Adrenal gland (tissue), 12 donors: ENCODE results near the gene CMIP. TPM values are rescaled to one million over a fixed set of nuclear protein-coding genes. Genes with fewer than 3 reads are reported as not detected.

Source experiments
- DNase-seq, 7 donors: peaks; one replicate each; pipeline ENCODE4 v3.0.0-alpha.2; 2019 to 2020
- H3K27ac ChIP-seq, 5 donors: fragments of 200-600 bp; sonication (generic) in 4 of 5; 1 replicate in 3 of 5; 2 replicates in 2 of 5; pipeline versions ENCODE4 v1.5.1 to v1.8.0; 2016 to 2020; ENCODE audit warnings: mild to moderate bottlenecking in 1 of 5
- H3K27me3 ChIP-seq: fragments of 200-600 bp; 2 replicates; pipeline ENCODE4 v1.8.0; 2021
- H3K36me3 ChIP-seq, 2 donors: fragments of 200-600 bp; replicated peaks in 1 of 2; 1 replicate in 1 of 2; 2 replicates in 1 of 2; pipeline versions ENCODE4 v1.5.1 to v1.8.0; 2018 to 2022
- H3K4me1 ChIP-seq, 2 donors: fragments of 200-600 bp; replicated peaks in 1 of 2; 1 replicate in 1 of 2; 2 replicates in 1 of 2; pipeline versions ENCODE4 v1.5.1 to v1.8.0; 2018 to 2021
- H3K4me3 ChIP-seq, 4 donors: fragments of 200-600 bp; sonication (generic) in 3 of 4; one replicate each; pipeline ENCODE4 v1.5.1; 2016 to 2018
- H3K9me3 ChIP-seq, 3 donors: fragments of 200-600 bp; sonication (generic) in 1 of 3; replicated peaks in 1 of 3; 1 replicate in 2 of 3; 2 replicates in 1 of 3; pipeline versions ENCODE4 v1.5.1 to v1.8.0; 2016 to 2021
- POLR2A ChIP-seq, 2 donors: fragments of 450-650 bp; IDR thresholded peaks; one replicate each; pipeline ENCODE4 v1.6.1; 2017; ENCODE audit warnings: antibody characterized with exemption in 2 of 2, mild to moderate bottlenecking in 2 of 2, moderate library complexity in 1 of 2
- WGBS, 4 donors: extraction: QIAGEN DNeasy Blood & Tissue Kit in 2 of 4; methylation state at CpG; one replicate each; pipeline versions ENCODE4 v1.1.5 to v1.1.7; 2013 to 2017; 5-methylcytosine and 5-hydroxymethylcytosine counted together
- intact Hi-C, 2 donors: fragments of 100-400 bp; cut with DNase I; formaldehyde crosslinking; loops; one replicate each; pipeline versions ENCODE4 v1.14.1 to v1.15.0; 2022 to 2023
- polyA plus RNA-seq, 3 donors: library from polyadenylated mRNA; stranded (reverse); fragments of 200-250 nt in 2 of 3; fragments of 350-450 nt in 1 of 3; fragmentation: Illumina TruSeq in 1 of 3; extraction: RNeasy Lipid Tissue Mini Kit (QIAGEN cat#74804) in 1 of 3; gene quantifications; one replicate each; pipeline ENCODE4 v1.2.3, GENCODE V29; 2013 to 2014
- total RNA-seq, 9 donors: library from RNA; depleted of rRNA in 4 of 9; stranded (reverse); fragments of >200 nt in 4 of 9; fragments of 120-200 nt in 1 of 9; fragmentation: NEBNext Ultra II Directional in 1 of 9; extraction: Animal tissue kit (Norgen Biotek cat#: 25700) in 1 of 9; gene quantifications; one replicate each; pipeline versions ENCODE4 v1.1.0 to v1.2.4, GENCODE V29; 2013 to 2023
- TF ChIP-seq, protein P1 (sequence below), 6 experiments: fragments of 450-650 bp in 4 of 6; fragments of 200-600 bp in 2 of 6; sonication (generic) in 1 of 6; IDR thresholded peaks; 1 replicate in 5 of 6; 2 replicates in 1 of 6; pipeline versions ENCODE4 v1.5.1 to v1.8.0; 2016 to 2021; ENCODE audit warnings: antibody characterized with exemption in 6 of 6, mild to moderate bottlenecking in 2 of 6, moderate library complexity in 1 of 6
- donor health status: healthy with polysubstance abuse.
- donor health status: Bipolar disorder and iron deficiency.
- donor health status: DM: yes; HTN: yes; CAD: no.
- donor health status: DM: no; HTN: no; CAD: no.
- donor health status: DM: no; HTN: no; CAD: no.
- donor health status: DM: yes; HTN: yes; CAD: no.

The CMIP gene
- total and polyA plus RNA-seq, 12 donors: 8.1 to 87.9 (median 42.5) TPM

- Histone ChIP-seq H3K27ac (peak overlapping the region in 4 of 5 donors; percentile 18 to 86 (median 48)), H3K4me3 (no peak overlapping the region), H3K9me3 (no peaks in the 10 kb centered on the region), H3K36me3 (peaks cover 0 to 10% of the 10 kb centered on the region in 2 donors), H3K4me1 (peaks cover 32 to 85% of the 10 kb centered on the region in 2 donors), H3K27me3 (no peaks in the 10 kb centered on the region)
- peak in 3 of 7 donors; percentile 42 to 59 (median 53) for DNase-seq
- TF ChIP-seq, protein P1, sequence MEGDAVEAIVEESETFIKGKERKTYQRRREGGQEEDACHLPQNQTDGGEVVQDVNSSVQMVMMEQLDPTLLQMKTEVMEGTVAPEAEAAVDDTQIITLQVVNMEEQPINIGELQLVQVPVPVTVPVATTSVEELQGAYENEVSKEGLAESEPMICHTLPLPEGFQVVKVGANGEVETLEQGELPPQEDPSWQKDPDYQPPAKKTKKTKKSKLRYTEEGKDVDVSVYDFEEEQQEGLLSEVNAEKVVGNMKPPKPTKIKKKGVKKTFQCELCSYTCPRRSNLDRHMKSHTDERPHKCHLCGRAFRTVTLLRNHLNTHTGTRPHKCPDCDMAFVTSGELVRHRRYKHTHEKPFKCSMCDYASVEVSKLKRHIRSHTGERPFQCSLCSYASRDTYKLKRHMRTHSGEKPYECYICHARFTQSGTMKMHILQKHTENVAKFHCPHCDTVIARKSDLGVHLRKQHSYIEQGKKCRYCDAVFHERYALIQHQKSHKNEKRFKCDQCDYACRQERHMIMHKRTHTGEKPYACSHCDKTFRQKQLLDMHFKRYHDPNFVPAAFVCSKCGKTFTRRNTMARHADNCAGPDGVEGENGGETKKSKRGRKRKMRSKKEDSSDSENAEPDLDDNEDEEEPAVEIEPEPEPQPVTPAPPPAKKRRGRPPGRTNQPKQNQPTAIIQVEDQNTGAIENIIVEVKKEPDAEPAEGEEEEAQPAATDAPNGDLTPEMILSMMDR (IDR thresholded peaks at IDR 0.05): no peak
- no peak for TF ChIP-seq POLR2A (IDR thresholded peaks at IDR 0.05)
- intact Hi-C loops: no loop called here
- 38 to 63% (median 48%) methylated on average over 10 of the region's 10 CpGs for WGBS, 4 donors
Measured at GRCh38 chr16:81473558-81473957, 28.9 kb downstream of the CMIP start.

- Histone ChIP-seq H3K27ac (peak overlapping the region in 4 of 5 donors; percentile 18 to 86 (median 48)), H3K4me1 (peaks cover 31 to 86% of the 10 kb centered on the region in 2 donors)
Measured at GRCh38 chr16:81473969-81474959, 29.7 kb downstream of the CMIP start.

DNA sequence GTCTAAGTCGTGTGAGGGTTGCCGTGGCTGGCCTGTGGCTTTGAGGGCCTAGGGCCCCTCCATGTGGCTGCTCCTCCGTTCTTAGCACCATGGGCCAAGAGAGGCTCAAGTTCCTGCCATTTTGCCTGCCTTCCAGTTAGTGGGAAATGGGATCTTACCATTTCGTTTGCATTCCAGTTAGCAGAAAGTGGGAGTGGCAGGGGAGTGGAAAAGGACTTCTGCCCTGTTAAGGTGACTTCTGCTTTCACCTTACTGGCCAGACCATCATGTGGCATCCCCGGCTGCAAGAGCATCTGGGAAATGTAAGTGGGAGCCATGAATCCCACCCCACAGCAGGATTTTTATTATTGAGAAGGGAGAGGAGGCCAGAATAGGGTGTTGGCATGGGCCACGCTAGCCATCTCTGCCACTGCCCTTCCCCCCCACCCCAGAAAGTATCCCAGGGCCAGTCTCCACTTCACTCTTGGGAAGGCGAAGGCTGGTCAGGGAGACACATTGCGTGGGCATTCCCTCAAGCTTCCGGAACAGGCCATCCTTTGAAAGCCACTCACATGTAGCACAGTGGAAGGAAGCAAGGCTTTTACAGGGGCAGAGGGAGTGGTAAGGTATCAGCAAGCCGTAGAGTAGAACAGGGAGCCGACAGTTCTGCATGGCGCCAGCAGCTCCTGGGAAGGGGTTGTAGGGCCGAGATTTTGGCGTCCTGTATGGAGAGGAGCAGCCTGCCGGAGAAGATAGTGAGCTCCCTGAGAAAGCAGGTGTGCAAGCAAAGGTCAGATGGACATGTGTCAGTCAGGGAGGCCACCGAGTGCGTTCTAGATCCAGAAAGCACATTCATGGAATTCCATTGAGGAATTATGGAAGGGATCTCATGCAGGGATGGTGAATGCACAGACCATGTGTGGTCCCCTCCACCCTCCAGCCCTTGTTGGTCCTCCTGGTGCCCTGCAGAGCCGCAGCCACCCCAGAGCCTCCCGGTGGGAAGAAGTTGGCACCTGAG is 33.4 kb downstream of the CMIP start:
- H3K4me1 ChIP-seq: peaks cover 12 to 87% of the 10 kb centered on the region in 2 donors
- WGBS, 4 donors: 82 to 89% (median 84%) methylated on average over 16 to 19 of the region's 19 CpGs
- no peak for DNase-seq
- H3K9me3 ChIP-seq: no peaks in the 10 kb centered on the region
- H3K4me3 ChIP-seq: no peak overlapping the region
- no peaks in the 10 kb centered on the region for H3K36me3 ChIP-seq
- intact Hi-C loops: no loop called here
- H3K27me3 ChIP-seq: no peaks in the 10 kb centered on the region
- peak overlapping the region in 3 of 5 donors; percentile 8 to 83 (median 17) for H3K27ac ChIP-seq
- TF ChIP-seq POLR2A (IDR thresholded peaks at IDR 0.05): no peak

More at GRCh38 chr16:81473969-81474959, 29.7 kb downstream of the CMIP start:
- Histone ChIP-seq H3K9me3 (no peaks in the 10 kb centered on the region), H3K36me3 (peaks cover 0 to 10% of the 10 kb centered on the region in 2 donors), H3K4me3 (no peak overlapping the region), H3K27me3 (no peaks in the 10 kb centered on the region)
- TF ChIP-seq, protein P1 (IDR thresholded peaks at IDR 0.05): no peak
- no peak for TF ChIP-seq POLR2A (IDR thresholded peaks at IDR 0.05)
- no peak for DNase-seq
- 85 to 89% (median 87%) methylated on average over 10 to 20 of the region's 20 CpGs for WGBS, 4 donors
- intact Hi-C loops: no loop called here

DNA sequence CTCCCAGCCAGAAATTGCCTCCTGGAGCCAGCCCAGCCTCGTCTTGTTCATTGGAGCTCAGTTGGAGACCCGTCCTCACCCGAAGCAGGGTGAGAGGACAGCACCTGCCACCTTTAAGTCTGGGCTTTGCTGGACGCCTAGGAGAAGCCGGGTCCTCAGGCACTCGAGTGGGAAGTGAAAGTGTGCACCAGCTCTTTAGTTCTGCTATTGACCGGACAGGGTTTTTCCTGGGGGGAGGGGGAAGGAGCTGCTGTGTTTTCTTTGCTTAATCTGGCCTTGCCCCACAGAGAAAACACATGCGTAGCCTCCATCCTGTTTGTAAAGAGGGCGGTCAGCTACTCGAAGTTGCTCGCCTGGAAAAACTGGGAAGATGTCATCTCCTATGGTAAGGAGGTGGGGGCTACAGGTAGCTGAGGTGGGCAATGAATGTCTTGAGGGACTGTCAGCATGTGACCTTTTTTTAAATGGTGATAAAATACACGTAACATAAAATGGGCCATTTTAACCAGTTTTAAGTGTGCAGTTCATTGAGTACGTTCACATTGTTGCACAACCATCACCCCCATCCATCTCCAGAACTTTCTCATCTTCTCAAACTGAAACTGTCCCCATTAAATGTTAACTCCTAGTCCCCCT is 34.4 kb downstream of the CMIP start:
- Histone ChIP-seq H3K4me3 (no peak overlapping the region), H3K36me3 (no peaks in the 10 kb centered on the region), H3K27me3 (no peaks in the 10 kb centered on the region), H3K27ac (peak overlapping the region in 4 of 5 donors; percentile 0 to 83 (median 27)), H3K9me3 (no peaks in the 10 kb centered on the region), H3K4me1 (peaks cover 13 to 87% of the 10 kb centered on the region in 2 donors)
- 45 to 60% (median 46%) methylated on average over 8 to 13 of the region's 13 CpGs for WGBS, 4 donors
- intact Hi-C loops: no loop called here
- TF ChIP-seq, protein P1 (IDR thresholded peaks at IDR 0.05): no peak
- no peak for TF ChIP-seq POLR2A (IDR thresholded peaks at IDR 0.05)
- peak; percentile 56 to 85 (median 66) for DNase-seq
